GM19463 (cell line): ENCODE measurements around the gene ATP8B4.
"Not testable (repeated sequence)": the region's sequence is repeated elsewhere in the genome, so short reads cannot be mapped to it uniquely, and the experiment has no call there.

Source experiments
- ATAC-seq: cut with Tn5 transposase; IDR thresholded peaks from one replicate; pipeline ENCODE4 v1.9.1; 2021; ENCODE audit warnings: mild to moderate bottlenecking, moderate library complexity; ENCODE audit not compliant: unreplicated experiment

The ATP8B4 gene

DNA sequence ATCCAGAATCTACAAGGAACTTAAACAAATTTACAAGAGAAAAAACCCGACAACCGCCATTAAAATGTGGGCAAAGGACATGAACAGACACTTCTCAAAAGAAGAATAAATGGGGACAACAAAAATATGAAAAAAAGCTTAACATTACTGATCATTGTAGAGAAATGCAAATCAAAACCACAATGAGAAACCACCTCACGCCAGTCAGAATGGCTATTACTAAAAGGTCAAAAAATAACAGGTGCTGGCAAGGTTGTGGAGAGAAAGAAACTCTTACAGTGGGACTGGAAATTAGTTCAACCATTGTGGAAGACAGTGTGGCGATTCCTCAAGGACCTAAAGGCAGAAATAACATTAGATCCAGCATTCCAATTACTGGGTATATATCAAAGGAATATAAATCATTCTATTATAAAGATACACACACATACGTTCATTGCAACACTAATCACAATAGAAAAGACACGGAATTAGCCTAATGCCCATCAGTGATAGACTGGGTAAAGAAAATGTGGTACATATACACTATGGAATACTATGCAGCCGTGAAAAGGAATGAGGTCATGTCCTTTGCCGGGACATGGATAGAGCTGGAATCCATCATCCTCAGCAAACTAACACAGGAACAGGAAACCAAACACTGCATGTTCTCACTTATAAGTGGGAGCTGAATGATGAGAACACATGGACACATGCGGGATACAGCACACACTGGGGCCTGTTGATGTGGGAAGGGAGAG, 155.8 kb downstream of the ATP8B4 start:
- not testable (repeated sequence) for ATAC-seq

DNA sequence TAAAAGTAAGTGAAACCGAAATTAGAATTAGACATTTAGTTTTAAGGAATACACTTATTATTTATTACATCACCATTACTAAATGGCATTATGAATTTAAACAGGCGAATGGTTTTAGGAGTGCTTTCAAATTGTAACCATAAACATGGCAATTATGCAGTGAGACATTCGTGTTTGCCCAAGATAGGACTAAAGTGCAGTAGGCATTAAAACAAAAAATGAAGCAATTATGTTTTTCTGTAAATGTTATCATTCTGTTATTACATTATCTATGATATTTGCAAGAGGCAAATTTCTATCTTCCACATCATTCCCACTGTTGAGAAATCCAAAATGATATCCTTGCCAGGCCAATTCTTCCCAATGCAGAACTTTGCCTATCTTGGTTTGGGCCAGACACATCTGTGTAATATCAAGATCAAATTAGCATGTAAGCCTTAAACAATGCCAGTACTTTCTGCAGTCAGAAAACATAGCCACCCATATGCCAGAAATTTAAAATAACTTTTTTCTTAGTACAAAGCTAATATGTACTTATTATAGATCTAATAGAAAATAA, 156.9 kb downstream of the ATP8B4 start:
- ATAC-seq, result no peak

DNA sequence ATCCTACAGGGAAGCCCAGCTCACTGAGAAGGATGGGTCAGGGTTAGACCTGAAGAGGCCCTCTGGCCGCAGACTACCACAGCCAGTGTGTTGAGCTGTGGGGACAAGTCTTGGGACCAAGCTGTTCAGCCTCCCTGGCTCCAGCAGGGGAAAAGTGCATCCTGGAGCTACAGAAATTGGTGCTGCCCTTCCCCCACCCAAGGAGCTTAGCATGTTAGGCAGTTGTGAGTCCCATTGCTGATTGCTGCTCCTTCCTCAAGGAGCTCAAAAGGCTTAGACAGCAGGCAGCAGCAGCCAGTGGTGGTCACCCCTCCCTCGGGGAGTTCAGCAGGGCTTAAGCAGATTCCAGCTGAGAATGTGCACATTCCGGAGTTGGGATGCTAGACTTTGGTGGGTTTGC, 165.6 kb downstream of the ATP8B4 start:
- no peak for ATAC-seq

DNA sequence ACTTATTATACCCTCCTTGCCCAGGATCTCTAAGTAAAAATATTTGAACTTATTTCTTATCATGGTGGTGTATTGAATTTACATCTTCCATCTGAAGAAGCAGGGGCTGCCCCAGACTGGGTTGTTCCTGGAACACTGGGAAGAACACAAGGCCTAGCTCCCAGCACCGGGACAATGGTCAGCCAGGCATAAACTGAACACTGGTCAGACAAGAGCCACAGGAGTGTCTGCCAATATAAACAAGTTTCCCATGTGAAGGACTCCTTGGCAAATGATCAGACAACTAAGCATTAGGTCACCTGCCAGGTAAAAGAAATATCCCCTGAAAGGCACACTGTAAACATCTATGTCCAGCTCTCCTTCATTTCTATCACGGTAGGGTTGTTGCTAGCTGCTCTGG, 172.4 kb downstream of the ATP8B4 start:
- no peak for ATAC-seq

DNA sequence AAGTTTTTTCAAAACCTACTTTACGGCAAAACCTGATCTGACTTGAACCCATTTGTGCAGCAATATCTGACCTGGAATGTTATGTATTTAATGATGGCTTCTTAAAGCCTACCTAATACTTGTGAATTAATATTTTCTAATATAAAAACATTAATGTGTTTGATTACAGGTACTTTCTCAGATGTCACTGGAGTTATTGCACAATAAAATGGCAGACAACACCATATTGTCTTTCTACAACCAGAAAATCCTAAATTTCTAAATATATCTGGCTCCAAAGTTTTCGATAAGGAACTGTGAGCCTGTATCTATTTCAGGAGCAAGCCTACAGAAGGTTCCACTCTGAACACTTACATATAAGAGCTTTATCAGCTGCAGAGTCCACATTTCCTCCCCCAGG, 184.5 kb downstream of the ATP8B4 start:
- no peak for ATAC-seq

DNA sequence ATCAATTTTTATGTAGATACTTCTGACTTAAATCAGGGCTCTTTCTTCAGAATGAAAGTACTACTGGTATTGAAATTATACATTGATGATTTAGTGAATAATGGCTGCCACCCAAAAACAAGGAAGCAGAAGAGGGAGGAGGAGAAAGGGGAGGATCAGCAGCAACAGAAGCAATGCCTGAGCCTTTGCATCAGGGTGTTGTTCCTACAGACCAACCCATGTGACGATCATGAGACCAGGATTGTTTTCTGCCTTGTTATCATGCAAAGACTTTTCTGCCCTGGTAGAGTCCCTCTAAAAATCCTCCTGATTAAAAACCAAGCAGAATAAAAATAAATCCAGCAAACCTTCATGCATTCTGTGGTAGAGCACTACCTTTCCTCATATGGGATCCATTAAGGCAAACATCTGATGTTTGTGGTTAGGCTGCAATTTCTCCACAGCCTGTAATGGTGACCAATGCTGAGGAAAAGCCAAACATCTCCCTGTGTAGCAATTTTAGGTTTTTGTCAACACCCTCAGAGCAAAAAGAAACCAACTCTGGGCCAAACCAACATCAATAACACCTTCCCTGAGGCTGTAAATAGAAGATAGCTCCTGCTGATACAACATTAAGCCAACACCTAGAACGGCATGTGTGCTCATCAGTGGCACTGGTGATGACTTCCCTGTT, 191.7 kb downstream of the ATP8B4 start:
- ATAC-seq, result no peak

DNA sequence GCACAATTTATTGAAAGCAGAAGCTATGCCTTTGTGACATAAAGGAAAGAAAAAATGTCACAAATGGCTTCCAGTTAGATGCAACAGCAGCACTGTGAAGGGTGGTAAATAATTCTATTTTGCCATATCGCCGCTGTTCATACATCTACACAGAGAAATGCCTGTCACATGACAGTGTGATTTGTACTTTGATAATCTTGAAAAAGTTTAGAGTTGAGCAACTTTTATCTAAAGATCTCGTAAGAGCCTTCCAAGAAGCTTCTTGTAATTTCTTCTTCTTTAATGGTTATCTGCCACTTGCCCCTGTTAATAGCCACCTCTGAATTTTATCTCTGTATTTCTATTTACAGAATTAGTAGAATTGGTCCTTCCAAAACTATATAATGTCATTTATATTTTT, 192.3 kb downstream of the ATP8B4 start:
- ATAC-seq, result no peak

DNA sequence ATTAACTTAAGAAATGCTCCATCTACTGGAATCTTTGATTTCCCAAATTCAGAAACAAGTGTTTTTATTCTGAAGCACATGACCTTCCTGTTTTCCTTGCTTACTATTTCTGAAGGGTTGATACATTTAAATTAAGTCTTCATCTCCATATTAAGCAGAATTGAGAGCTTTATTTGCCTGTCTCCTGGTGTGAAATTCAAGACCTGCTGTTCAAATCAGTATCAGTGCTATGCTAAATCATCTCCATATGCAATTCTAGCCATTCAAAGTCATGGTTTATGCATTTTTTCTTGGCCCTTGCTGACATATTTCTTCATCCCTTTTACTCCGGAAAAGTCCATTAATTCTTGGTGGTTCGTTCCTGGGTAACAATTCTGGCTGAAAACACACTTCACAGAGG, 195.4 kb downstream of the ATP8B4 start:
- ATAC-seq, result no peak

DNA sequence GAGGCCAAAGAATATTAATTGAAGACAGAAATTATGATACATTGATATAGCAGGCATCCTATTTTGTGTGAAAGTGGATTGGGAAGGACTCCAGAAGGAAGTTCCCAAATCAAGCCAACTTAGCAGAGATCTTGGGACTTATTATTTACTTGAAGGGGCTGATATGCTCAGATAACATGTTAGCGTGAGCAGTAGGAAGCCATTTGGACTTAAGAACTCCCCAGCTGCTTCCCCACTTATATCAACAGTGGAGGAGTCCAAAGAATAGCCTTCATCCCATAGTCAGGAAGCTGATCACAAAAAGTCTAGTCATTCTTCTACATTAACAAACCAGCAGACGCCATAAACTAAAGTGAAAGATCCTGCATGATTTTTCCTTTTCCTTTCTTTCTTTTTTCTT, 200.0 kb downstream of the ATP8B4 start:
- no peak for ATAC-seq

DNA sequence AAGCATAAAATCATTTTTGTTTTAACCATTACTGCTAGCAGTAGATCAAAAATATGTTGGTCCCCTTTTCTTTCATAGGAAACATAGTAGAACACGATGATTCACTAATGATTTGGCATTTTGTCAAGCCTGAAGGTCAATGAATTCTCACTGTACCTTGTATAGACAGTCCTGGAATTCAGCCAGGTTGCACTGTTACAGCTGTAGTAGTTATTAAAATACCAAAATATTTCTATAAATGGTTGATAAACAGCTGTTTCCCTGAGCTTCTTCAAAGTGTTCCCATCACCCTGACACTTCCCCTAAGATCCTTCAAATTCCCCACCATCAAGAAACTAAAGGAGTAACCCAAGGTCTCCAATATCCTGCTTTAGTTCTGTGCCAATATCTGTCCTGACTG, 200.9 kb downstream of the ATP8B4 start:
- no peak for ATAC-seq

DNA sequence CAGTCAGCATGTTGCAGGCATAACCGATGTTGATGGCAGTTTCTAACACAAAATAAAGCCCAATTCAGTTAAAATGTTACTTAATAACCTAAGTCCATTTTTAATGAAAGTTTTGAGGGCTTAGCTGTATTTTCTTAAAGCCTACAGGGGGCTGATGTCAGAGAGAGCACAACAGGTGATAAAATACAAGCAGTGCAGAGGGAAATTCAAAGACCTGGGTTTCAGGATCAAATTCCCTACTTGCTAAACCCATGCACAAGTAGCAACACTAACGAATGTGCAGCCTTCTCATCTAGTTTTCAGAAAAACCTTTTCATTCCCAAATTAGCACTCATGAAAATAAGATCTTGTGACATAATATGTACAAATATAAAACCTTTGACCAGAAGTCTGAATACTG, 202.0 kb downstream of the ATP8B4 start:
- ATAC-seq, result no peak

DNA sequence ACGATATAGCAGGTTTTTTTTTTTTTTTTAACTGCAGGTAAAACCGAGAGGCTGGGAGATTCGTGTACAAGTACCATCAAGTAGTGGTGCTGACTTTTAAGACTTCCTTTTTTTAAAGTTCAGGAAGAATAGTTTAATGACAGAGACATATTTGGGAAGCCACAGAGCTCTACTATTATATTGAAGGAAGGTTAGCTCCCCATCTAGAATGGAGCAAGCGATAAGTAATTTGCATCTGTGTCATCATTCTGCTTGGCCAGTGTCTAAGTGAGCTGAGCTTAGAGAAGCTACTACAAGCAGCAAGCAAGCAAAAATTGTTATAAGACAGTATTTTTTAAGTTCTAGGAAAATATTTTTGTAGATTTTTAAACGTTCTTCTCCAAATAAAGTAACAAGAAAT, 203.2 kb downstream of the ATP8B4 start:
- no peak for ATAC-seq

DNA sequence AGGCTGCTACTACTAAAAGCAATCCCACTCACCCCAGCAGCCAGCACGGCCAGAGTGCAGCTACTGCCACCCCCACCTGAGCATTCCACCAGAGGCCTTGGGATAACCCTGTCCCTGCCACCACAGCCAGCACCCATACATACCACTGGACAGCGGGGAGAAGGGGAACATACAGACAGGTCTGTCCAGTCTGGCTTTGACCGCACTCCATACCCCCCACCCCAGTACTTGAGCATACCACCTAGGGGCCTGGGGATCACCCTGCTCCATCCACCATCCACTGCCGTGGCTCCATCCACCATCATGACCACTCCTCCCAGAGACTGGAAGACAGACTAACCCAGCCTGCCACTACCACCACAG, 210.1 kb downstream of the ATP8B4 start:
- ATAC-seq, result no peak

DNA sequence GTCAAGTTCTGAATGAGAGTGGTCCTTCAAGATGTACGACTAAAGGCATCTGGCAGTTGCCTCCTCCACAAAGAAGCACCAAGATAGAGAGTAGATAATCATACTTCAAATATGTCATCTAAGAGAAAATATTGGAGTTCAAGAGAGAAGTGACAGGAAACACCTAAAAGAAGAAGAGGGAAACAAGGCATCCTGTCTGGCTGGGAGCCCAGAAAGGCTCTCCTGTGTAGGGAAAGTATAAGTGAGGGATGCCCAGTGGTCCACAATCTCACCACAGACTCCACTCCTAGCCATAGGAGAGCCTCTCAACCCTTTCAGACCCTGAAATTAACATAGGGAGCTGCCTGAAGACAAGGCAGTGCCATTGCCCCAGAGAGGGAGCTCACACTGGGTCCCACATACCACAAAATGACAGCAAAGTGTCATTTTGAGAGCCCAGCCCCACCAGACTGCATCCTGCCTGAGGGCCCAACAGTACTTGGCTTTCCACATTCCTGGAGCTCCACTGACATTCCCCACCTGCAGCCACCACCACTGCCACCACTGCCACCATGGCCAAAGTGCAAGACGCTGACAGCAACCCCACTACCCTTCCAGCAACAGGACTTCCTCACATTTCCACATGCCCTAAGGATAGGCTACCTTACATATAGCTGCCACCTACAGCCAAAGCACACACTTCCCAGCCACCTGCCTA, 210.6 kb downstream of the ATP8B4 start:
- no peak for ATAC-seq

DNA sequence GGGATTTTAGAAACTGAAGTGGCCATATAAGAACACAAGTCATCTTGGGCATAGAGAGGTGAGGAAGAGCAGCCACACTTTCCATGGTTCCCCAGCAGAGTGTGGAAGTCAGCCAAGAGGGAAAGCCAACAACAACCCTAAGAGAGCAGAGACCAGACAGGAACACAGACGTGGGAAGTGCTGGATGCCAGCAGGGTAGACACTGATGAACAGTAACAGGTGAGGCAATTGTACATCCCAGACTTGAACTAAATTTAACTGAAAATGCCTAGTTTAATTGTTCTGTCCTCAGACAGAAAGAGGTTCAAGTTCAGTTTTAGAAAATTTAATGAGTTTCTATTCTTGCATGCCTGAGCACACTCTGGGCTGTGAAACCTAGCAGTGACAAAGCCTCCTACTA, 212.1 kb downstream of the ATP8B4 start:
- ATAC-seq, result no peak

DNA sequence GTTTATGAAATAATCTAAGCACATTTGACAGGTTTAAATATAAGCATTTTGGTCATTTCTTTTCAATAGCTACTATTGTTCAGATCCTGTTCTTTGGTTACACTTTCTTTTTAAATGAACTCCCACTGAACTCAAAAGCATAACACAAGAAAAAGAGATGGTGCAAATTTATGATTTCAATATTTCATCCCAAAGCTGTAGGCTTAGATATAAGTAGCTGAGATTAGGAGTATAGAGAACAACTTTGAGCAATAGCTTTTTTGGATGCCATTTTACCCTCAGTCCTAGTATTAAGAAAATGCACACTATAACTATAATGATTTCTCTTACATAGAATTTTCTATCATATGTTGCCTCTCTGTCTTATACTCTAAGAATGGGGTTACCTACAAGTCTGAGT, 213.8 kb downstream of the ATP8B4 start:
- ATAC-seq, result no peak

DNA sequence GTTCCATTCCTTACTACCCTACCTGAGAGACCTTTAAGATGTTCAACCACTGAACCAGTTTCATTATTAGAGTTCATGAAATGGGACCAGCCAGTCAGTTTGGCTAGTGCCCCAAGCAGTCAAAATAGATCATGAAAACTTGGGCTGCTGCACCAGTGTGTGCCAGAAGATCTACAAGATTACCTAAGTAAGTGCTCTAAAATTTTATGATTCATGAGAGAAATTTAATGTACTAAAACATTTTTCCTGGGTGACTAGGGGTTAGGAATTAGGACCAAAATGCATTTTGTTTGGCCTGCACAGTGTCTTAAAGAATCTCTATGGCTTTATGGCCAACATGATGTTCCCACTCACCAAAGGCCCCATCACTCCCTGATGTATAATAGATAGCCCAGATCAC, 214.7 kb downstream of the ATP8B4 start:
- ATAC-seq, result no peak

DNA sequence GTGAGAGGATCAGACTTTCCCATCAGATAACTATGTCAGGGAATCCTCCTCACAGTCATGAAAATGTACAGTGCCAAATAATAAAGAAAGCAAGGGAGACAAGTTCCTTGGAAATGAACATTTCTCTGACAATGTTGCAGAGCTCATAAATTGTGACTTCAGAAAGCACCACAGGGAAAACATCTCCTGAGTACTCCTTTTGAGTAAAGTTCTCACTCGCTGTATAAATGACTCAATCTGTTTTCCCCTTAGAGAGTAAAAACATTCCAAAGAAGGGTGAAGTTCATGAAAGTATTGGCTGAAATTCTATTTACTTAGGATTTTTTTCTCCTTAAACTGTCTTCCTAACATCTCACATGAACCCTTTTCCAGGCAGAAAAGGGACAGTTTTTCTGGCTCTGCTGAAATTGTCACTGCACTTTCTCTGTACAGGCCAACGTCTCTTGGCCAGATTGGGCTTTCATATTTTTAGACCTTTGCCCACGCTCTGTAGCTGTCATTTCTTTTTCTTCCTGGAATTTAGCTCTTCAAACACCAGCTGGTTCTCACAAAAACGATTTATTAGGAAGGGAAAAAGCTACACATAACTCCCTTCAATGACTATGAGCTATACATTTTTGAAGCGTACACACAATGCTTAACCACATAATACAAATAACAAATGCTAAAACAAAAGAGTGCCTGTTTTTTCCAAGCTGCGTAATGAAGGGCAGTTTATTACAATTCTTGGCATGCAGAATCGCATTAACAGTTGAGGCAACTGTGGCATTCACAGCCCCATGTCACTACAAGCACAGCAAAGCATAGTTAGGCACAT, 216.1 kb downstream of the ATP8B4 start:
- no peak for ATAC-seq

DNA sequence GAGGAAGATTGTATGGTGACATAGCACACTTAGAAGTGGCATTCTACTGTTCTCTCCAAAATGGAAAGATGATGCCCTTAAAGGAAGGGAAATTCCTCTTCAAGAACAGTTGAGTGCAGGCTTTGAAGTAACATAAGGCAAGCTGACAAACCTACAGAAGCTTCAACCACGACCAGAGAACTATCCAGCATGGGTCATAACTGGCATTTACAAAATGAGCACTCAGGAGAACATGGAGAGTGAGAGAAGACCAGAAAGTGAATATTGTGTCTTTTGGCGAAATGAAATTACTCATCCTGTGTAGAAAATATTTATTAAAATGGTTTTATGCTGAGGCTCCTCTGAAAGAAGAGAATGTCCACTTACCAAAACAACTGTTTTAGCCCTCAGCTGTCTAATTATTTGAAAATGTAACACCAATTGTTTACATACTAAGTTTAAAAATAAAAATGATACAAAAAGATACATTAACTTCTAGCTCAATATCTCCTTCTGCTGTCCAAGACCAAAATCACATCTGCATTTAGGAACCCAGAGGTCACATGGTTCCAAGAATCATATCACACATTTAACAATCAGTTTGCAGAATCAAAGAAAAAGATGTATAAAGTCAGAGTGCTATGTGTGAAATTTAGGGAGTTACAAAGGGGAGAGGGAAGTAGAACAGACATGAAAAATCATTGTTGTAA, 216.9 kb downstream of the ATP8B4 start:
- ATAC-seq, result no peak

DNA sequence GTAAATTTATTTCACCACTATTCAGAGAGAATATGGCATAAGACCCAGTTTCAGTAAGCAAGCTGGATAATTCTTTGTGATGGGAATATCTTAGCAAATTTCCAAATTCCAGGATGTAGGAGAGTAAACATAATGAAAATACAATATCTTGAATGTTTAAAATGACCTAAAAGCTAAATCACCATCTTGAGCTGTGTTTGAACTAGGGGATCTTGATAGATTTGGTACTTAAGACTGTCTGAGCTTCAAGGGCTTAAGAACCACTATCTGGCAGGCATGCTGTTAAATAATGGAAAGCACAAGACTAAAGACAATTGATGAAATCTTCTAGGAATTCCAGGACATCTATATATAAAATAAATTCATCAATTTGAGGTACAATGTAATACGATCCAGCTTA, 217.7 kb downstream of the ATP8B4 start:
- ATAC-seq, result no peak

DNA sequence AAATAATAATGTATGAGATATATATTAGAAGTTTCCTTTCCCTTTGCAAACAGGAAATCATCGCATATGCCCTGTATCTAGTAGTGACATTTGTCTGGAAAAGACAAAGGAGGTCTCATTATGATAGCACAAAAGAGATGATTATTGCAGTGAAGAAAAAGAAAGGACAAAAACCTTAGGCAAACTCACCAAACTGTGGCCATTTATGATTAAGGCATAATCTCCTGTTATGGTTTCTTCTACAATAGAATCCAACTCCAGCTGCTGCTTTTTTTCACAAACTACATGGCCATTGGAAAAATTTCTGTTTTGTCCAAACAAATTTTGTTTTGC, 218.2 kb downstream of the ATP8B4 start:
- ATAC-seq, result no peak
